ENCODE data around the gene SMOC2.

SMOC2 gene

DNA sequence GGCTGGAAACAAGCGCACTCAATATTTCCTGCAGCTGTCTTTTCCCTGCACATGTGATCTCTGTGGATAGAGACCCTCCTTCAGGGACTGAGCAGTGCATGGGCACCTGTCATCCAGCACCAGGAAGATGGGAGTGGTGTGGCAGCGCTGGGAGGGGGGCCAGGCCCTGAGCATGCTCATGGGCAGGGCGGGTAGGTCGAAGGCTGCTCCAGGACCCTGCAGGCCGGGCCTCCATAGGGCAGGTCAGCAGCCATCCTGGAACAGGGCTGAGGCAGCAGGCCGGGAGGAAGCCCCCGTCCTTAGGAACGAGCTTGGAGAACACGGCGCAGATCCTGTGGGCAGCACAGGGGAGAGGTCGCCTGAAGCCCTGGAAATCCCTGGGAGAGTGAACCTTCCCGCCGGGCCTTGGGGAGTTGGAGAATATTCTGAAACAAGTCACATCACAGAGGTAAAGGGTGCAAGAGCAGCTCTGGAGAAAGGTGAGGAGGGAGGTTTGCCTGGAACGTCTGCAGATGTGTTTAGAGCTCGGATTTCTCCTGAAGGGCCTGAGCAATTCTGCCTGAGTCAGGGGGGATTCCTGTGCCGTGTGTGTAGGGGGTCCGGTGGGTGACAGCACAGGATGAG lies 133.2 kb downstream of the SMOC2 start:
- DNase-seq (ENCODE audit: low read depth in 3 of 3): no peak

DNA sequence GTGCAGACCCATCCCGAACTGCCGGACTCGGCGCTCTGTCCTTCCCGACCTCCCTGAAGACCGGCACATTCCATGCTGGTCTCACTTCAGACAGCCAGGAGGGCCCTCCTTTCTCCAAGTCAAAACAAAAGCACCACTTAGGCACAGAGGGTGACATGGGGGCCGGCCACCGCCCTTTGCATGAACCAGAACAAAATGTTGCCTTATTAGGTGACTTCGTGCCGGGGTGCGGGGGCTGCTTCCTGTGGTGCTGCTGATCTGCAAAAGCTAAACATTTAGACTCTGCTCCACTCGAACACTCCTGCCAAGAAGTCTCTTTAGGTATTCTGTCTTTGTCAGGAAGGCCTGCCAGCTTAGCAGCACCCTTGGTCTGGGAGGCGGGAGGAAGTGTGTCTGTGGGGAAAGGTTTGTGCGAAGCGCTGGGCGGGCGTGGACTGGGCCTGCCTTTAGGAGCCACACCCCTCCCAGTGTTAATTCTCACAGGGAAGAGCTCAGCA lies 133.8 kb downstream of the SMOC2 start:
- no peak for DNase-seq (ENCODE audit: low read depth in 3 of 3)

DNA sequence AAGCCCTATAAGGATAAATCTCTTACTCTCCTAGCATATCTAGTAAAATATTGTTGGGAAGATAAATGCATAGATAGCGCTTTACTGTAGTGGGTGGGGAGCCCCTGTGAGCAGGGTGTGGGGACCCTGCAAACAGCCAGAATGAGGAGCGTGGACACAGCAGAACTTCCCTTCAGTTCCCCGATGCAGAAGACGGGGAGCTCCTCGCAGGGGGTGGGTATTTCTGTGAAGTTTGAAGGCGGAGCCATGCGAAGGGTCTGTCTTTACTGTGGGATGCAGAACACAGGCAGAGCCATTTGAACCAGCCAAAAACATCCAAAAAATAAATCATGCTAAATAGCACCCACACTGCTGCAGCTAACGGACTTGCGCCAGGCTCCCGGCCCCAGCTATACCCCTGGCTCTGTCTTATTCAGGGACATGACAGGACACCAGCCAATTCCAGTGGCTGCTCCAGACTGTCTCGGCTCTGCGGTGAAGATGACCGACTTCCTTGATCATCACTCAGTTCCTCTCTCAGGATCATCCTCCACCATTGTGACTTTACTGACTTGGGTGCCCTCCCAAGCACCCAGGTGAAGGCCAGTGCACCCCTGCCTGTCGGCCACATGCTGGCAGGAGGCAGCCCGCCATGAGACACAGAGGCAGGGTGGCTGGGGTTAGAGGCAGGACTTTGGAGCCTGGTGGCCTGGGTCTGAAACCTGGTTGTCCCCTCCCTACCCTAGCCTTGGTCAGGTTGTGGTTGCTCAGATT lies 134.5 kb downstream of the SMOC2 start:
- DNase-seq (ENCODE audit: low read depth in 3 of 3): no peak

- no peak for DNase-seq (ENCODE audit: low read depth in 3 of 3)
Observed at GRCh38 chr6:168576388-168576787, 135.4 kb downstream of the SMOC2 start.

DNA sequence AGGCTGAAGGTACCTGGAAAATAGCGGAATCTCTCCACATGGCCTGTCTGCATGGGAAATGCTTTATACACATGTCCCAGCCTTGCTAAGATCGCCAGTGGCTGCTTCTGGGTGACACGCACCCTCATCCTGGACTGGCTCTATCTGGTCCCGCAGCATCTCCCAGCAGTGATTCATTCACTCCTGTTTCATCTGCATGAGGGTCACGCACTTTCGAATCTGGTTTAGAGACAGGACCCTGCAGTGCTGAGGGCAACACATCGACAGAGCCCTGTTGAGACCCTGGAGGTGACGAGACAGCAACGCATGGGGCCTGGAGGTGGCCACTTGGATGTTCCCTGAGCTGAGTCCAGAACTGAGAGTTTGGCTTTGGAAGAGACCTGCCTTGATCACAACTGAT lies 136.5 kb downstream of the SMOC2 start:
- DNase-seq (ENCODE audit: low read depth in 3 of 3): no peak

DNA sequence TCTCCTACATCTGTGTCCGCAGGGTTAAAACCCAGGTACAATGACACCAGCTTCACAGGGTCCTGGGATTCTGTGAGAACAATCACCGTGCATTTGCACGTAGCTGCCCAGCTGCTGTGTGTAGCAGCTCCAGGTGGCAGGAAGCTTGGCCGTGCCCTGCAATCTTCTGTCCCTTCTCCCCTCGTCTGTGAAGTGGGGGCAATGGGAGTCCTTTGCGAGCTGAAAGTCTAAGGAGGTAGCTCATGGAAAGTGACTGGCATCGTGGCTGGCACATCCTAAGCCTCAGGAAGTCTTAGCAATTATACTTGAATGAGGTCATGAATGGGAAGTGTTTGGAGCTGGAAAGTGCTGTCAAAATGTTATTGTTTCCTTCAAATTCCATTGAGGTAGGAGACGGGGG lies 137.1 kb downstream of the SMOC2 start:
- no peak for DNase-seq (ENCODE audit: low read depth in 3 of 3)

DNA sequence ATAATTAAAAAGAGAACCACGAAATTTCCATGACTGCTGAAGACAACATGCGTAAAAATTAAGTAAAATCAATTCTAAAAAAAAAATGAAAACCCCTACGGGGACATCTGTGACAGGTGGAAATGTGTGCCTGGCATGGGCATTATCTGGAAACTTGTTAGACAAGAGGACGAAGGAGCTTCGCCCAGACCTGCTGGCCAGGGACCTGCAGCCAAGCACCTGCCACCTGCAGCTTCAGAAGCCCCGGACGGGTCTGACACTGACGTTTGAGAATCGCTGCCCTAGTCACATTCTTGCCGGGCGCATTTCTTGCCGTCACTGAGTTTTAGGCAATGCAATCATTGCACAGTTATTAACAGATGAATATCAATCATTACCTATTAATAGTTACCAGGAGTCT lies 140.3 kb downstream of the SMOC2 start:
- no peak for DNase-seq (ENCODE audit: low read depth in 3 of 3)

DNA sequence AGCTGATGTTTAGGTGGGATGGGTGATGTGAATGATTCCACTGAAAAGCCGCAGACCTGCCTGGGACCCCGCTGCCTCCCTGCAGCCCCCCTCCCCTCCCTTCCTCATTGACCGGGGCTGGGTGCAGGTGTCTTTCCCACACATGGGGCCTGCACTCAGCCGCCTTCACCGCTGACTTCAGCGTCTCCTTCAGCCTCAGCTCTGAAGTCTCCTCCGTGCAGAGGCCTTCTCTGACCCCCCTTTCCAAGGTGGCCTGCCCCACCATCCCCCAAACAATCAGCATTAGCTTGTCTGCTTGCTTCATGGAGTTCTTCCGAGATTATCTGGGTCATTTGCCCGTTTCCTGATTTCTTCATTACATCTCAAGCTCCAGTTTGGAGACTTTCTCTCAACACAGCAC lies 140.7 kb downstream of the SMOC2 start:
- DNase-seq (ENCODE audit: low read depth in 3 of 3): no peak

DNA sequence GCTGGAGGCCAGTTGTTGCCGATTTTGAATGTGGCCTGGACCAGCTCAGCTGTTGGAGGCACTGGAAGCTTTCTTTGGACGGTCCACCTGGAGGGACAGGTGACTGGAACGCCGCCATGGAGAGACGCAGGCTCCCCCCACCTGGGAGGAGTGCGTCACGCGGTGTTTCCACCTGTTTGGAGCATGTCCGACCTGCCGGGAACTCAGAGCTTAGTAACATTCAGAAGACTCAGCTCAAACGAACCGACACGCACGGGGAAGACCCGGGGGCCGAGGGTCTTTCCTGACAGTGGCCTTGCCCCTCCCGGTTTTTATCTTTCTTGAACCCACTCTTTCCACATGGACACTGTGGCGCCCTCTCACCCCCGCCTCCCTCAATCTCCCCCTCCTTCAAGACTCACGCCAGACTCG lies 141.6 kb downstream of the SMOC2 start:
- DNase-seq (ENCODE audit: low read depth in 3 of 3): no peak

DNA sequence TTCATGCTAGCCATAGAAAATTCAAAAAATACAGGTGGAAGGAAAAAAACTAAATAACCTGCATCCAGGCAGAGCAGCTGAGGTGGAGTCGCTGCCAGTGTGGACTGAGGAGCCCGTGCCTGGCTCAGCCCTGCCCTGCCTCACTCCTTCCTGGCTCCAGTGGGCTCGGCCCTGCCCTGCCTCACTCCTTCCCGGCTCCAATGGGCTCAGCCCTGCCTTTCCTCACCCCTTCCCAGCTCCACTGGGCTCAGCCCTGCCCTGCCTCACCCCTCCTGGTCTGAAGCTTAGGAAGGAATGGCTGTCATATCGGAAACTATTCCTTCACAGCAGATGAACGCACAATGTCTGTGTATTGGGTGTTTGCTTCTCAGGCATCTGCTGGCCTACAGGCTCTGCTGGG lies 142.1 kb downstream of the SMOC2 start:
- no peak for DNase-seq (ENCODE audit: low read depth in 3 of 3)

DNA sequence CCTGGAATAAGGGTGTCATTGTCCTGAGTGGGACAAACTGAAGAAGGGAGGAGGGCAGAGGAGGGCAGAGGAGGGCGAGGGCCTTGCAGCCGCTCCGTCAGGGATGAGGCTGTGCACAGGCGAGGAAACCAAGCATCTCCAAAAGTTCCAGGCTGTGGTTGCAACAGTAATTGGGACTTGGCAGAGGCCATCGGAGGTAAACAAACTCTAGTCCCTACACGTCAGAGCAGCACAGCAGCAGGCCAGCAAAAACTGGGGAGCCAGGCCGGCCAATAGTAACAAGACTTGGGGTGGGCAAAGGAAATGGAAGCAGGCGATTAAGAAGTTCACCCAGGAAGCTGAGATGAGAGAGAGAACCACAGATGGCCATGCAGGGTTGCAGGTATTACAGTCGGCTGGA lies 142.8 kb downstream of the SMOC2 start:
- no peak for DNase-seq (ENCODE audit: low read depth in 3 of 3)

DNA sequence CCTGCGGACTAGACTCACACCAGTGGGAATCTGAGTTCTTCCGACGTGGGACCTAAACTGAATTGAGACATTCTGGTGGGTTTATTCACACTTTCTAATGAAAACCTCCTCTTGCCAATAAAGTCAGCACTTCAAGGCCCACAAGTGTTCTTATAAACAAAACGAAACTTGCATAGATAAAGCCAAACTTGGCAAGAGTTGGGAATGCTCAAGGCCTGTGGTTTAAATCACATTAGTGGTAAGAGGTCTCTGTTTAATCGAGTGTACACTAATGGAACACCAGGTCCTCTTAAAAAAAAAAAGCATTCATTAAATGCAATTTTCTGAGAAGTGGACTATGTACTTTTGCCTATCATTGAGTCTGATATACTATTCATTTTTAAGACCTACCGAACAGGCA lies 143.3 kb downstream of the SMOC2 start:
- DNase-seq (ENCODE audit: low read depth in 3 of 3): no peak

- DNase-seq (ENCODE audit: low read depth in 3 of 3): no peak
Observed at GRCh38 chr6:168584671-168585070, 143.7 kb downstream of the SMOC2 start.

GRCh38 chr6:168585441-168585840 lies 144.5 kb downstream of the SMOC2 start:
- no peak for DNase-seq (ENCODE audit: low read depth in 3 of 3)

DNA sequence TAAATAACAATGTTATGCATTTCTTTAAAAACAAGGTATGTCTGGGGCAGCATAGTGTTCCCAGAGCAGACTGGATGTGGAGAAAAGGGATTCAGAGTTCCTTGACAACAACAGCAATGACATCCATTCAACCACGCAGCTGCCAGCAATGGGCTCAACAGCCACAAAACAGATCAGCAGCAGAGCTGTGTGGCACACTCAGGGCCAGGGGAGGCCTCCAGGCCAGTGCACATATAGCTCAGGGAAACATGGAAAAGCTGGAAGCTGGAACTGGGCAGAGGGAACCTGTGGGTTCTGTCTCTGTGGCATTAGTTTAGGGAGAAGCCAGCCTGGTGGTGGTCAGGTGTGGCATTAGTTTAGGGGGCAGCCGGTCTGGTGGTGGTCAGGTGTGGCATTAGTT lies 148.3 kb downstream of the SMOC2 start:
- DNase-seq (ENCODE audit: low read depth in 3 of 3): no peak

- no peak for DNase-seq (ENCODE audit: low read depth in 3 of 3)
Observed at GRCh38 chr6:168590406-168590805, 149.4 kb downstream of the SMOC2 start.

DNA sequence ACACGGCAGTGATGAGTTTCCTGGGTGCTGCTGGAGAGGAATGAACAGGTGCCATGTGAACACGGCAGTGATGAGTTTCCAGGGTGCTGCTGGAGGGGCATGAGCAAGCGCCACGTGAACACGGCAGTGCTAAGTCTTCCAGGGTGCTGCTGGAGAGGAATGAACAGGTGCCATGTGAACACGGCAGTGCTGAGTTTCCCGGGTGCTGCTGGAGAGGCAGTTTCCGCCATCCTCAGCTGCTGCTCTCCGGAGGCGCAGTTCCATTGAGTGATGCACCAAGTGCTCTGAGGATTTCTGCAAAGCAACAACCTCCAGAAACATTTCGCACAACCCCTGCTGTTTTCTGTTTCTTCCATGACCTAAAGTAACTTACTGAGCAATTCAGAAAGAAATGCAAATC lies 155.4 kb downstream of the SMOC2 start:
- no peak for DNase-seq (ENCODE audit: low read depth in 3 of 3)

DNA sequence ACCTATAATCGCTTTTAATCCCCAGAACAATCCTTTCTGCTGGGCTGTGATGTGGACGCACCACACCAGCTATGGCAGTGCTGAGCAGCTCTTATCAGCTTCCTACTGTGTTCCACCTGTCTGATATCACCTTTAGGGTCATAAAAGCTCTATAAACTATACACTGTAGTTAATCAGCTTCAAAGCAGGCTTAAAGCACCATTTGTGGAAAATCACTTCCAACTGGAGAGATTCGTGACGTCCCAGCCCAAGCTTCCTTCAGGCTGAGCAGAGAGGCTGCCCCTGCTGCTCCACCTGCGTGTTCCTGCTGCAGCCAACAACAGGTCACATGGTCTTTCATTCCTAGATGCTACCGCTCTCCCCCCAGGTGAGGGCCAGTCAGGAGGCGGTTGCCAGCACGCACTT lies 156.5 kb downstream of the SMOC2 start:
- DNase-seq (ENCODE audit: low read depth in 3 of 3): no peak

DNA sequence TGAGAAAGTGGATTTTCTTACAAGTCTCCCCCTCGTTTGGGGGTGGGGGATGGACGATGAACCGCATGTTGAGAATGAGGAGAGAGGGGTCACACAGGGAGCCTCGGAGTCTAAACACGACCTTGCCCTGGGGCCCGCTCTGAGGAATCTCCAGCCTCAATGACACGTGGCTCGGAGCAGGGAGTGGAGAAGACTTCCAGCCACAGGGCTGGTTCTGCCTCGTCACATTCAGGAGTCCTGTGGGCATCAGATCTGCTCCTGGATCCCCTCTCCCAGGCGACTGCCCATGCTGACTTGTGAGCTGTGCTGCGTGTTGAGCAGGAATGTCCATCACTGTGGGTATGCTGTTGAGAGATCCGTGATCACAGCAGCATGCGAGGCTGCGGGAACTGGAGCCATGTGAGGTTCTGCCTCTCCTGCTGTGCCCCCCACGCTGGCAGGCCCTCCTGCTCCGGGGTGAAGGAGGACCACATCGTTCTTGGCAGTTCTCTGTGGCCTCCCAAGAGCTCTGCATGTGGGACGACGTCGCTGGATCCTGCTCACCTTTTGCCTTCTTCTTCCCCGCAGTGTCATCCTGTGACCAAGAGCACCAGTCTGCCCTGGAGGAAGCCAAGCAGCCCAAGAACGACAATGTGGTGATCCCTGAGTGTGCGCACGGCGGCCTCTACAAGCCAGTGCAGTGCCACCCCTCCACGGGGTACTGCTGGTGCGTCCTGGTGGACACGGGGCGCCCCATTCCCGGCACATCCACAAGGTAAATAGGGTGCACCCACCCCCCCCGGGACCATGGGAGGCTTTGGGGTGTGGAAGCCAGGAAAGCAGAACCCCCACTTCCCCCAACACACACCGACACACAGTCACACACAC lies 157.5 kb downstream of the SMOC2 start:
- no peak for DNase-seq (ENCODE audit: low read depth in 3 of 3)

- DNase-seq (ENCODE audit: low read depth in 3 of 3): no peak
Observed at GRCh38 chr6:168599118-168599494, 158.1 kb downstream of the SMOC2 start.

DNA sequence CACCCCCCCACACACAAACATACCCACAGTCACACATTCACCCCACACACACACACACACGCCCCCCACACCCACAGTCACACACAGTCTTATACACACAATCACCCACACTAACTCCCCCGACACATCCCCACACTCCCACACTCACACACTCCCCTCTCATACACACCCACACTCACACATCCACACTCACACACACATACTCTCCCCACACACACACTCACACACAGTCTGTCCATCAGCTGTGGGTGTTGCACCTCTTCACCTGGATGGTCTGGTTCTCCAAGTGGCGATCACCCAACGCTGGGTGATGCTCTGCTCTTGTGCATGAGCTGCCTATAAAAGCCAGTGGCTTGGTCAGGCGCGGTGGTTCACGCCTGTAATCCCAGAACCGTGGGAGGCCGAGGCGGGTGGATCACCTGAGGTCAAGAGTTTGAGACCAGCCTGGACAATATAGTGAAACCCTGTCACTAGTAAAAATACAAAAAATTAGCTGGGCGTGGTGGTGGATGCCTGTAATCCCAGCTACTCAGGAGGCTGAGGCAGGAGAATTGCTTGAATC lies 158.9 kb downstream of the SMOC2 start:
- DNase-seq (ENCODE audit: low read depth in 3 of 3): no peak

DNA sequence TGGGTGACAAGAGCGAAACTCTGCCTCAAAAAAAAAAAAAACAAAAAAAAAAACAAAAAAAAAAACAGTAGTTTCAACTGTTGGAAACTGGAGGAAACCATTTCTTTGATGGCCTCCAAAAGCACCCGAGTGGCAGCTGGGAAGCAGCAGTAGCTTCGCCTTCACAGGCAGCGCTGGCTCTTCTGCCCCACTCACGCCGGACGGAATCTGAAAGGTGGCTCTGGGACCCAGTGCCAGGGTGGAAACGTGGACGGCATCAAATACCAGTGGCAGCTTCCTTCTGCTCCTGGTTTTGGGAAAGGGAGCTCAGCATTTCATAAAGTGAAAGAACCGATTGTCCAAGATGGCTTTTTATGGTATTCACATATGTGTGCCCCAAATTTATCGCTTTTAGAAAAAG lies 159.4 kb downstream of the SMOC2 start:
- no peak for DNase-seq (ENCODE audit: low read depth in 3 of 3)
